ENCODE data around the gene SF3B6. TPM values are rescaled to one million over a fixed set of nuclear protein-coding genes. Genes with fewer than 3 reads are reported as not detected.
"Not testable (repeated sequence)": the region's sequence is repeated elsewhere in the genome, so short reads cannot be mapped to it uniquely, and the experiment has no call there.

Gene SF3B6
- total and polyA plus RNA-seq, 9 donors = 60.6 to 145 (median 85.2) TPM

DNA sequence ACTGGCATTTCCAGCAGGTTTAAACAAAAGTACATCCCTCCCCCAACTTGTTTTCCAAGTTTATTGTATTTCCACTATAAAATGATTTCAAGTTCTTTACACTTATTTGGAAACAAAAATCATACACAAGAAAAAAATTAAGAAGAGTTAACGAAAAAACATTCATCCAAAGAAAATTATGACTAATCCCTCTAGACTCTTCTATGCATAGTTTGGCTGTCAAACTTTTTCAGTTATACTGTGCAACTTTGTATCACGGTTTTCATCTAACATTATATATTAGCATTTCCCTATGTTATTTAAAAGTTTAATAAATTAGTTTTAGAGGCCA, 29.6 kb downstream of the SF3B6 start:
- H3K4me3 ChIP-seq = peak overlapping the region; percentile 79
- 1 to 3% (median 2%) methylated on average over 2 of the region's 2 CpGs for WGBS, 3 donors
- H3K27ac ChIP-seq = no peak overlapping the region
- TF ChIP-seq POLR2A (IDR thresholded peaks at IDR 0.05) = no peak
- no peaks in the 10 kb centered on the region for H3K27me3 ChIP-seq
- no peak for DNase-seq
- H3K4me1 ChIP-seq (ENCODE audit: insufficient read depth) = peaks cover 4% of the 10 kb centered on the region
- no peaks in the 10 kb centered on the region for H3K36me3 ChIP-seq
- H3K9me3 ChIP-seq = no peaks in the 10 kb centered on the region
- intact Hi-C loops (cut with DNase I) = no loop called here

DNA sequence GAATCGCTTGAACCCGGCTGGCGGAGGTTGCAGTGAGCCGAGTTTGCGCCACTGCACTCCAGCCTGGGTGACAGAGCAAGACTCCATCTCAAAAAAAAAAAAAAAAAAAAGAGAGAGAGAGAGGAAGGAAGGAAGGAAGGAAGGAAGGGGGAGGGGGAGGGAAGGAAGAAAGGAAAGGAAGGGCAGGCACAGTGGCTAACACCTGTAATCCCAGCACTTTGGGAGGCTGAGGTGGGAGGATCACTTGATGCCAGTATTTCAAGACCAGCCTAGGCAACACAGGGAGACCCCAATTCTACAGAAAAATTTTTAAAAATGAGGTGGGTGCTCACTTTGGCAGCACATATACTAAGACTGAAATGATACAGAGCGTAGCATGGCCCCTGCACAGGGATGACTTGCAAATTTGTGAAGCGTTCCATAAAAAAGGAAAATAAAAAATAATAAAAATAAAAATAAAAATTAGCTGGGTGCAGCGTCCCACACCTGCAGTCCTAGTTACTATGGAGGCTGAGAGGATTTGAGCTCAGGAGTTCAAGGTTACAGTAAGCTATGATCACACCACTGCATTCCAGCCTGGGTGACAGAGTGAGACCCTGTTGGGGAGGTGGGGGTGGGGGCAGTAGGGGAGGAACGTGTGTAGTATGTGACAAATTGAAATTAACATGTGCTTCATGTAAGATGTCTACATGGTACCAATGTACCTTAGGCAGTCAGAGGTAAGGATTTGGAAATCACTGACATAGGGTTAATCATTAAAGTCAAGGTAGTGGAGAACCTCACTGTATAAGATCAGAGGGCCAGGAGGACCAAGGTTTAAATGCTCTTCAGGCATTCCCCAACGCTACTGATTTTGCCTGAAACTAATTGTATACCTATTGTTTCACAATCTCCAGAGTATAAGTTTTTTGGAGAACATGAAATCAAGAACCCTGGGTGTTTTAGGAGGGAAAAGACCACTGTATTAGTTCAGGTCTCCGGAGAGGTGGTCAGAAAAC, 30.3 kb downstream of the SF3B6 start:
- TF ChIP-seq CTCF (IDR thresholded peaks at IDR 0.05) = no peak
- no peak for TF ChIP-seq POLR2A (IDR thresholded peaks at IDR 0.05)
- no peak for TF ChIP-seq EP300 (IDR thresholded peaks at IDR 0.05)
- Histone ChIP-seq H3K9me3 (no peaks in the 10 kb centered on the region), H3K4me1 (ENCODE audit: insufficient read depth) (peaks cover 4% of the 10 kb centered on the region), H3K27me3 (no peaks in the 10 kb centered on the region), H3K27ac (no peak overlapping the region), H3K4me3 (no peak overlapping the region), H3K36me3 (no peaks in the 10 kb centered on the region)
- intact Hi-C loops (cut with DNase I) = no loop called here
- no peak for DNase-seq
- 70 to 77% (median 71%) methylated on average over 11 of the region's 11 CpGs for WGBS, 3 donors

DNA sequence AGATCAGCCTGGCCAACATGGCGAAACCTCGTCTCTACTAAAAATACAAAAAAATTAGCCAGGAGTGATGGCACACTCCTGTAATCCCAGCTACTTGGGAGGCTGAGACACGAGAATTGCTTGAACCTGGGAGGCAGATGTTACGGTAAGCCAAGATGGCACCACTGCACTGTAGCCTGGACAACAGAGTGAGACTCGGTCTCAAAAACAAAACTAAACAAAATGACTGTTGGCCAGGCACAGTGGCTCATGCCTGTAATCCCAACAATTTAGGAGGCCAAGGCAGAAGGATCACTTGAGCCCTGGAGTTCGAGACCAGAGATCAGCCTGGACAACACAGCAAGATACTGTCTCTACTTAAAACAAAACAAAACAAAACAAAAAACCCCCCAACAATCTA, 33.0 kb downstream of the SF3B6 start:
- H3K27ac ChIP-seq; H3K36me3 ChIP-seq; intact Hi-C loops (cut with DNase I); H3K4me1 ChIP-seq (ENCODE audit: insufficient read depth); H3K9me3 ChIP-seq; H3K27me3 ChIP-seq; H3K4me3 ChIP-seq; DNase-seq: not testable (repeated sequence)
- WGBS, 3 donors = 92 to 97% (median 95%) methylated on average over 6 of the region's 6 CpGs

DNA sequence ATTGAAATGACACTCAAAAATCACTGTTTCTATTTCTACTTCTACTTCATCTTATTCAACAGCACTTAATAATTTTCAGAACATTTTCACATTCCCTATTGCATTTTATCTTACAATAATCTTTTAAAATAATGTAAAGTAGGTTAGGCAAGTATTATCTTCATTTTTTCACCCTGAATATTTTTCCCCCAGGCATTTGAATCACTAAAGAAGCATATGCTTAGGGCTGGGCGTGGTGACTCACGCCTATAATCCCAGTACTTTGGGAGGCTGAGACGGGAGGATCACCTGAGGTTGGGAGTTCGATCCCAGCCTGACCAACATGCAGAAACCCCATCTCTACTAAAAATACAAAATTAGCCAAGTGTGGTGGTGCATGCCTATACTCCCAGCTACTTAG, 35.6 kb downstream of the SF3B6 start:
- no peaks in the 10 kb centered on the region for H3K36me3 ChIP-seq
- no peak for DNase-seq
- H3K4me1 ChIP-seq (ENCODE audit: insufficient read depth) = no peaks in the 10 kb centered on the region
- WGBS, 3 donors = 86 to 97% (median 94%) methylated on average over 4 of the region's 4 CpGs
- H3K27me3 ChIP-seq = no peaks in the 10 kb centered on the region
- no peak overlapping the region for H3K27ac ChIP-seq
- intact Hi-C loops (cut with DNase I) = no loop called here
- TF ChIP-seq POLR2A (IDR thresholded peaks at IDR 0.05) (no peak), CTCF (IDR thresholded peaks at IDR 0.05) (no peak), EP300 (IDR thresholded peaks at IDR 0.05) (no peak)
- H3K4me3 ChIP-seq = no peak overlapping the region
- H3K9me3 ChIP-seq = no peaks in the 10 kb centered on the region

- Histone ChIP-seq H3K27ac (no peak overlapping the region), H3K4me3 (no peak overlapping the region), H3K9me3 (no peaks in the 10 kb centered on the region), H3K27me3 (no peaks in the 10 kb centered on the region), H3K36me3 (no peaks in the 10 kb centered on the region), H3K4me1 (ENCODE audit: insufficient read depth) (no peaks in the 10 kb centered on the region)
- no peak for DNase-seq
- TF ChIP-seq CTCF (IDR thresholded peaks at IDR 0.05) = no peak
- TF ChIP-seq EP300 (IDR thresholded peaks at IDR 0.05) = no peak
- no peak for TF ChIP-seq POLR2A (IDR thresholded peaks at IDR 0.05)
- intact Hi-C loops (cut with DNase I) = no loop called here
- 90 to 96% (median 92%) methylated on average over 9 of the region's 9 CpGs for WGBS, 3 donors
Observed at GRCh38 chr2:24038786-24039499, 37.2 kb downstream of the SF3B6 start.

Measured in ovary (tissue), 9 donors.